GM18505 (cell line): ENCODE measurements around the gene SH3RF1.

ENCODE experiments used
- ATAC-seq: cut with Tn5 transposase; IDR thresholded peaks from one replicate; pipeline ENCODE4 v1.9.1; 2021; ENCODE audit not compliant: unreplicated experiment
- POLR2A ChIP-seq: IDR thresholded peaks from 4 replicates; pipeline ENCODE4 v1.6.1; 2011; ENCODE audit warnings: borderline replicate concordance; ENCODE audit not compliant: insufficient read depth, insufficient read length; ENCODE audit errors: extremely low read depth

The SH3RF1 gene

DNA sequence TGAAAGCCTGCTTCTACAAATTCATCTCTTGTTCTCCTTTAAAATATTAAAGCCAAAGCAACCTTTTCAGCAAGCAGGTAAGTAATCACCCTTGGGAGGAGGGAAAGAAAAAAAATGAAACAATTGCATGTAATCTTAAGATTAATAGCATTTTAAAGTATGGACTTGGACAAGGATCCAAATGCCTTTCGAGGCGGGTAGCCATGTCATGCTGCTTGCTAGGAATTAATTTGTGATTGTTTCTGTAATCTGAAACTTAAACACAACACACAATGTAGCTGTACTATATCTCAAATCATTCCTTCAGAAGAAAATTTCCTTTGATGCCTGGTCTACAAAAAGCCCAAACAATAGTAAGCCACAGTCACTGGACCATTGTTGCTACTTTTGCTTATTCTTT, 148.3 kb downstream of the SH3RF1 start:
- TF ChIP-seq POLR2A: no peak

GRCh38 chr4:169121861-169122382, 148.8 kb downstream of the SH3RF1 start:
- no peak for ATAC-seq
- no peak for TF ChIP-seq POLR2A

More for the DNA sequence above, 148.3 kb downstream of the SH3RF1 start:
- ATAC-seq: no peak

- no peak for ATAC-seq
- TF ChIP-seq POLR2A: no peak
These were observed 150.1 kb downstream of the SH3RF1 start for GRCh38 chr4:169120624-169121023.

- no peak for ATAC-seq
- TF ChIP-seq POLR2A: no peak
These were observed 151.2 kb downstream of the SH3RF1 start for GRCh38 chr4:169119536-169119935.

DNA sequence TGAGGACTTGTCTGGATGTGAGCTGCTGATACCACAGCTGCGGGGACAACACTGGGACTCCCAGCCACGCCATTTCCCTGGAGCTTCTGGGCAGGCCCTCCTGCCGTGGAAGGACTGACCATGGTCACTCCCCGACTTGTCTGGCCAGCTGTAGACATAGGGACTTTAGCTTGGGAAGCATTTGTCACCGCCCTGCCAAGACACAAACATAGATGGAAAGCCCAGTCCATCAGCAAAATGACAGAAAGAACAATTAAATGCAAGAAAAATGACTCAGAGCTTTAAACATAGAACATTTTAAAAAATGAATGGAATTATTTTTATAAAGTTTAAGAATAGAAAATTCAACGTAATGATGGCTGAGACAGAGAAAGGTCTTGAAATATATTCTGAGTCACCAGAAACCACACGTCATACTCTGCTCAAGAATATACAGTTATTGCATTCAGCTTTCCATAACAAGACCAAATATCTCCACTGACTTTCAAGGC, 153.1 kb downstream of the SH3RF1 start:
- no peak for ATAC-seq
- no peak for TF ChIP-seq POLR2A

- no peak for TF ChIP-seq POLR2A
- no peak for ATAC-seq
These were observed 154.4 kb downstream of the SH3RF1 start for GRCh38 chr4:169116270-169116901.

GRCh38 chr4:169115897-169116254, 154.9 kb downstream of the SH3RF1 start:
- no peak for TF ChIP-seq POLR2A
- no peak for ATAC-seq

DNA sequence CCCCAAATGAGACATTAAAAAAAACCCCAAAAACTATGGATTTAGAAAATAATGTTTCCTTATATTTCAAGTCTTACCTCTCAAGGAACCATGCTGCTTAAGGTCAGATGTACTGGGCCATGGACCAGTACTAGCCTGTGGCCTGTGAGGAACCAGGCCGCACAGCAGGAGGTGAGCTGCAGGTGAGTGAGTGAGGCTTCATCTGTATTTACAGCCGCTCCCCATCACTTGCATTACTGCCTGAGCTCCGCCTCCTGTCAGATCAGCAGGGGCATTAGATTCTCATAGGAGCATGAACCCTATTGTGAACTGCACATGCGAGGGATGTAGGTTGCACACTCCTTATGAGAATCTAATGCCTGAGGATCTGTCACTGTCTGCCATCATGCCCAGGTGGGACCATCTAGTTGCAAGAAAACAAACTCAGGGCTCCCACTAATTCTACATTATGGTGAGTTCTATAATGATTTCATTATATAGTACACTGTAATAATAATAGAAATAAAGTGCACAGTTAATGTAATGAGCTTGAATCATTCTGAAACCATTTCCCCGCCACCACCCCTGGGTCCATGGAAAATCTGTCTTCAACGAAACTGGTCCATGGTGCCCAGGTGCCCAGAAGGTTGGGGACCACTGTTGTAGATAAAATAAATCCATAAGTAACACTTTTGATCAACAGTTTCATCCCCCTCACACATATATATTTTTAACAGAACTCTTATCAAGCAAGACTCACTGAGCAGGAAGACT, 155.4 kb downstream of the SH3RF1 start:
- no peak for TF ChIP-seq POLR2A
- no peak for ATAC-seq

- ATAC-seq: no peak
- no peak for TF ChIP-seq POLR2A
These were observed 156.3 kb downstream of the SH3RF1 start for GRCh38 chr4:169114341-169114974.

DNA sequence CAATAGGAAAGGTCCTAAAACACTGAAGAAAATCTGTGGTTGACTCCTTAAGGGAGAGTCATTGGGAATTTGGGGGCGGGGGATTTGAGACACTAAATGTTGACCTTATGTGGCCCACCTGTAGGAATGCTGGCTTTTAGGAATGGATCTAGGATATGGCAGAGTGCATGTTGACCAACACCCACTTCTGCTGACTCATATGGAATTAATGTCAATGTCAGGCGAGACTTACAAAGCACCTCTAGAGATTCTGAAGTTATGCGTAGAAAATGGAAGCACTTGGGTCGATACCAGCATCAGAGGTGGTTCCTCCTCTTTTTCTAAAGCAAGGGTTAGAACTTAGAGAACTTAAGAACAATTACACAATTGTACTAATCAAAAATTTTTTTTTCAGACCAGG, 160.1 kb downstream of the SH3RF1 start:
- no peak for ATAC-seq
- no peak for TF ChIP-seq POLR2A

DNA sequence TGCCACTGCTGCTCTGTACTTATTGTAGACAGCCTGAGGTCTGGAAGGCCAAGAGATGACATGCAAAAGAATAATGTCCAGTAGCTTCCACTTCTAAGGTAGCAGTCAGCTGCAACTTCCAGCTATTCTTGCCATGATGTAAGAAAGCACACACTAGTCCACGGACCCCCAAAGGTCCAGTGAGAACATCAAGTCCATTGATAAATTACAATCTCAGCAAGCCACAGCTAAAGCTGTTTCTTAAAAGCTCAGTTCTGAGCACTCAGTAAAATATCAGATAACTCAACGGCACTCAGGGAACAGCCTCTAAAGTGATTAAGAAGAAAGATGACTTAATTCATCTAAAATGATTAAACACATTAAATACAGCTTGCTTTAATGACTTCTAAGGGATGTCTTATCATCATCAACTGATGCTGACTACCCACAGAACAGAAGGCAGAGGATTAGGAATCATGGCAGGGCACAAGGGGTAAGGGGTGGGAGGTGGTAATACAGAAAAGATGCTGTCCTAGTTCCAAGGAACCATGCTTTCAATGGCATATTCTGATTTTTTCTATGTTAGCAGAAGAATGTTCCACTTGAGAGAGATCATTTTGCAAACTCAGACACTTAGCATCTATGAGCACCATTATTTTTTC, 161.6 kb downstream of the SH3RF1 start:
- TF ChIP-seq POLR2A: no peak
- no peak for ATAC-seq

GRCh38 chr4:169108303-169108702, 162.5 kb downstream of the SH3RF1 start:
- no peak for TF ChIP-seq POLR2A
- ATAC-seq: no peak

DNA sequence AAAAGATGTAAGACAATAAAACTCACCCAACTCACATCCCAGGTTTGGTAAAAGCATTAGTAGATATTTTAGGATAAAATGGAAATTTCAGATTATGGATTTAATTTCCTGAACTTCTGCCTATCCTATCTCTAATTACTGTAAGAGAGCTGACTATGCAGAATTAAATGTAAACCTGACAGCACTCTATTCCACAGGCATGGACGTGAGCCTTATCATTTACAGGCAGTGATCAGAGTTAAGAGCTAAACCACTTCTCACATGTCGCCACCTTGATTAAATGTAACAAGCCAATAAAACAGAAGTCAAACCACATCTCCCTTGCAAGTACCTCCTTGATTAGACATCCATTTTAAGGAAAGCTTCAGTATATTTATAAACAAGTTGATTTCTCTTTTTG, 163.2 kb downstream of the SH3RF1 start:
- no peak for ATAC-seq
- no peak for TF ChIP-seq POLR2A
